ENCODE measurements around the gene SIDT1. TPM values are rescaled to one million over a fixed set of nuclear protein-coding genes. Genes with fewer than 3 reads are reported as not detected.
"Not testable (repeated sequence)": the region's sequence is repeated elsewhere in the genome, so short reads cannot be mapped to it uniquely, and the experiment has no call there.

Gene SIDT1
- total RNA-seq, 1 donor from 2014 or later, result not detected

DNA sequence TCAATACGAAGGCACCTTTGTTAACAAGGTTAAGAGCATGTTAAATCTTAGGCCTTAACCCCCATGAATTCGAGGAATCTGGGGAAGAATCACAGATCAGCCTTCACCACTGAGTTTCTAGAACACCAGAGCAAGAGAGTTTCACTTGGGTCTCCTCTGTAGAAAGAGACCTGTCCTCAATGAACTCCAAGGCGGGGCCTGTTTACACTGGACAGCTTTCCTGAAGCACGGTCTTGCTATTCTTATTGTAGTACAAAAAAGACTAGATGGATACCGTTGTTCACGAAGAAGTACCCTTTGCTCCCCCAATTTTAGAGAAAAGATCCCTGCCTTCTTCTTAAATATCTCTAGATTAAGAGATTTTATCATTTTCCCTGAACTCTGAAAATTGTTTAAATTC is 99.2 kb downstream of the SIDT1 start:
- H3K4me3 Mint-ChIP-seq (ENCODE audit: unreplicated experiment), result no peak overlapping the region
- TF ChIP-seq CTCF (IDR thresholded peaks at IDR 0.05), result no peak
- no peak overlapping the region for H3K27ac Mint-ChIP-seq (ENCODE audit: unreplicated experiment)
- H3K9me3 Mint-ChIP-seq (ENCODE audit: low read depth), result no peaks in the 10 kb centered on the region
- no peak for DNase-seq (ENCODE audit: low spot score)
- H3K27me3 Mint-ChIP-seq (ENCODE audit: low read depth), result peaks cover under 1% of the 10 kb centered on the region
- no peaks in the 10 kb centered on the region for H3K36me3 Mint-ChIP-seq (ENCODE audit: low read depth)
- H3K4me1 Mint-ChIP-seq (ENCODE audit: low read depth), result peaks cover 7% of the 10 kb centered on the region

DNA sequence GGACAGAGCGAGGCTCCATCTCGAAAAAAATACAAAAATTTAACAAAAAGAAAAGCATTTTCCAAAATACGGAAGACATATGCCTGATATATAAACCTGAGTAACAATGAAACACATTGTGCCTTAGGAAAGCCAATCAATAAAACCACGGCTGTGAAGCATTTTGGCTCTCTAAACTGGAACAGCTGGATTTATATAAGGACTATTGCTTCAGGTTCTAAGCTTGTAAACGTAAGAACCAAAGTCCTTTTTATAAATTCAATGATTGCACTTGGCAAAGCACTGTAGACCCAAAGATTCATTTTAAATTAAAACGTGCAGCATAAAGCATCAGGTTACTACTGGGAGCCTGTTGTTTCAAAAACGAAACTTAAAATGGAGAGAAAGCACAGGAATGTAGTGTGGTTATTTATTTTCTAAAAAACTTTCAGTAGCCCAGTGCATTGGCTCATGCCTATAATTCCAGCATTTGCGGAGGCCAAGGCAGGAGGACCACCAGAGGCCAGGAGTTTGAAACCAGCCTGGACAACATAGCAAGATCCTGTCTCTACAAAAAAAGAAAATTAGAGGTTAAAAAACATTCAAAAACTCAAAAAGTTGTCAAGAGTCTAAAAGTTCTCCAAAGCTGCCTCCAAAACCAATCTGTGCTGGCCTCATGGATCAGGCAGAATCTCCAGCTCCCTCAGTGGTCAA is 102.6 kb downstream of the SIDT1 start:
- no peak for DNase-seq (ENCODE audit: low spot score)
- H3K4me3 Mint-ChIP-seq (ENCODE audit: unreplicated experiment), result no peak overlapping the region
- H3K9me3 Mint-ChIP-seq (ENCODE audit: low read depth), result no peaks in the 10 kb centered on the region
- no peak for TF ChIP-seq CTCF (IDR thresholded peaks at IDR 0.05)
- no peaks in the 10 kb centered on the region for H3K4me1 Mint-ChIP-seq (ENCODE audit: low read depth)
- H3K27ac Mint-ChIP-seq (ENCODE audit: unreplicated experiment), result no peak overlapping the region
- H3K27me3 Mint-ChIP-seq (ENCODE audit: low read depth), result no peaks in the 10 kb centered on the region
- H3K36me3 Mint-ChIP-seq (ENCODE audit: low read depth), result no peaks in the 10 kb centered on the region

DNA sequence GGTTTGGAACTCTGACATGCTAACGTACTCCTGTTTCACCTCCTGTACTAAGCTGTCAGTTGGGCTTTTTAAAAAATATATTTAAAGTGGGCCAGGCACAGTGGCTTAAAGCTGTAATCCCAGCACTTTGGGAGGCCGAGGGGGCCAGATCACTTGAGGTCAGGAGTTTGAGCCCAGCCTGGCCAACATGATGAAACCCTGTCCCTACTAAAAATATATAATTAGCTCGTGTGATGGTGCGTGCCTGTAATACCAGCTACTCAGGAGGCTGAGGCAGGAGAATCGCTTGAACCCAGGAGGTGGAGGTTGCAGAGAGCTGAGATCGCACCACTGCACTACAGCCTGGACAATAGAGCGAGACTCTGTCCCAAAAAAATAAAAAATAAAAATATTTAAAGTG is 103.7 kb downstream of the SIDT1 start:
- not testable (repeated sequence) for H3K27me3 Mint-ChIP-seq (ENCODE audit: low read depth); H3K4me1 Mint-ChIP-seq (ENCODE audit: low read depth); H3K36me3 Mint-ChIP-seq (ENCODE audit: low read depth); H3K9me3 Mint-ChIP-seq (ENCODE audit: low read depth); DNase-seq (ENCODE audit: low spot score); H3K4me3 Mint-ChIP-seq (ENCODE audit: unreplicated experiment); H3K27ac Mint-ChIP-seq (ENCODE audit: unreplicated experiment)

GRCh38 chr3:113637756-113638155 is 105.4 kb downstream of the SIDT1 start:
- no peak for DNase-seq (ENCODE audit: low spot score)
- no peaks in the 10 kb centered on the region for H3K36me3 Mint-ChIP-seq (ENCODE audit: low read depth)
- H3K4me3 Mint-ChIP-seq (ENCODE audit: unreplicated experiment), result no peak overlapping the region
- H3K4me1 Mint-ChIP-seq (ENCODE audit: low read depth), result no peaks in the 10 kb centered on the region
- no peaks in the 10 kb centered on the region for H3K9me3 Mint-ChIP-seq (ENCODE audit: low read depth)
- no peak for TF ChIP-seq CTCF (IDR thresholded peaks at IDR 0.05)
- no peaks in the 10 kb centered on the region for H3K27me3 Mint-ChIP-seq (ENCODE audit: low read depth)
- no peak overlapping the region for H3K27ac Mint-ChIP-seq (ENCODE audit: unreplicated experiment)

GRCh38 chr3:113638910-113639309 is 106.6 kb downstream of the SIDT1 start:
- H3K4me3 Mint-ChIP-seq (ENCODE audit: unreplicated experiment), result no peak overlapping the region
- no peak overlapping the region for H3K27ac Mint-ChIP-seq (ENCODE audit: unreplicated experiment)
- DNase-seq (ENCODE audit: low spot score), result no peak
- no peaks in the 10 kb centered on the region for H3K36me3 Mint-ChIP-seq (ENCODE audit: low read depth)
- TF ChIP-seq CTCF (IDR thresholded peaks at IDR 0.05), result no peak
- H3K27me3 Mint-ChIP-seq (ENCODE audit: low read depth), result no peaks in the 10 kb centered on the region
- H3K9me3 Mint-ChIP-seq (ENCODE audit: low read depth), result peaks cover 4% of the 10 kb centered on the region
- no peaks in the 10 kb centered on the region for H3K4me1 Mint-ChIP-seq (ENCODE audit: low read depth)

GRCh38 chr3:113643583-113643982 is 111.2 kb downstream of the SIDT1 start:
- TF ChIP-seq CTCF (IDR thresholded peaks at IDR 0.05), result no peak
- Mint-ChIP-seq H3K27ac (ENCODE audit: unreplicated experiment) (no peak overlapping the region), H3K27me3 (ENCODE audit: low read depth) (no peaks in the 10 kb centered on the region), H3K36me3 (ENCODE audit: low read depth) (peaks cover 14% of the 10 kb centered on the region), H3K4me1 (ENCODE audit: low read depth) (no peaks in the 10 kb centered on the region), H3K4me3 (ENCODE audit: unreplicated experiment) (no peak overlapping the region), H3K9me3 (ENCODE audit: low read depth) (peaks cover 32% of the 10 kb centered on the region)
- DNase-seq (ENCODE audit: low spot score), result no peak

All from chondrocyte (in vitro differentiated cells).